ENCODE measurements around the gene ATXN7.

The ATXN7 gene

GRCh38 chr3:63927422-63928280 is 64.0 kb downstream of the ATXN7 start:
- H3K9ac ChIP-seq (ENCODE audit: low read depth, low read length): no peak overlapping the region
- no peaks in the 10 kb centered on the region for H3K36me3 ChIP-seq (ENCODE audit: control insufficient read depth, insufficient read depth, low read length)
- no peaks in the 10 kb centered on the region for H3K9me3 ChIP-seq (ENCODE audit: control insufficient read depth, insufficient read depth, low read length)
- H3K4me3 ChIP-seq (ENCODE audit: low read depth, low read length): no peak overlapping the region
- H3K4me1 ChIP-seq (ENCODE audit: control insufficient read depth, insufficient read depth, low read length): no peaks in the 10 kb centered on the region
- no peaks in the 10 kb centered on the region for H3K27me3 ChIP-seq (ENCODE audit: control insufficient read depth, insufficient read depth, low read length)

DNA sequence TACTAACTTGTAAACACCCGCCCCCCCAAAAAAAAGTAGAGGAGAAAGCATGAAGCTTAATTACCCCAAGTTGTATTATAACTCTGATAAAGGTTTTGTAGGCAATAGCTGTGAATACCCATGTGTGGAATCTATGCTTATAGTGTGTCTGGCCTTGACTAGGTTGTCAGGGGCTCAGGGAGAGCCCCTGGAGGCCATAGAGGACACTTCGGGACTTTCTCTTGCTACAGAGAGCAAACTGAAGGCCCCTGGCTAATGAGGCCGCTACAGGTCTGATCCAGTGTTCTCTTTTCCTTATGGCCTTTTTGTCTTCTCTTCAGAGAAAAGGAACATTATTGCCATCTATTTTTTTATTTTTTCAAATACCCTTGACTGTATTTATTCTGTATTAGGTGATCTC is 67.6 kb downstream of the ATXN7 start:
- no peaks in the 10 kb centered on the region for H3K9me3 ChIP-seq (ENCODE audit: control insufficient read depth, insufficient read depth, low read length)
- no peaks in the 10 kb centered on the region for H3K36me3 ChIP-seq (ENCODE audit: control insufficient read depth, insufficient read depth, low read length)
- no peaks in the 10 kb centered on the region for H3K27me3 ChIP-seq (ENCODE audit: control insufficient read depth, insufficient read depth, low read length)
- peaks cover 2% of the 10 kb centered on the region for H3K4me1 ChIP-seq (ENCODE audit: control insufficient read depth, insufficient read depth, low read length)
- no peak overlapping the region for H3K4me3 ChIP-seq (ENCODE audit: low read depth, low read length)
- H3K9ac ChIP-seq (ENCODE audit: low read depth, low read length): no peak overlapping the region

DNA sequence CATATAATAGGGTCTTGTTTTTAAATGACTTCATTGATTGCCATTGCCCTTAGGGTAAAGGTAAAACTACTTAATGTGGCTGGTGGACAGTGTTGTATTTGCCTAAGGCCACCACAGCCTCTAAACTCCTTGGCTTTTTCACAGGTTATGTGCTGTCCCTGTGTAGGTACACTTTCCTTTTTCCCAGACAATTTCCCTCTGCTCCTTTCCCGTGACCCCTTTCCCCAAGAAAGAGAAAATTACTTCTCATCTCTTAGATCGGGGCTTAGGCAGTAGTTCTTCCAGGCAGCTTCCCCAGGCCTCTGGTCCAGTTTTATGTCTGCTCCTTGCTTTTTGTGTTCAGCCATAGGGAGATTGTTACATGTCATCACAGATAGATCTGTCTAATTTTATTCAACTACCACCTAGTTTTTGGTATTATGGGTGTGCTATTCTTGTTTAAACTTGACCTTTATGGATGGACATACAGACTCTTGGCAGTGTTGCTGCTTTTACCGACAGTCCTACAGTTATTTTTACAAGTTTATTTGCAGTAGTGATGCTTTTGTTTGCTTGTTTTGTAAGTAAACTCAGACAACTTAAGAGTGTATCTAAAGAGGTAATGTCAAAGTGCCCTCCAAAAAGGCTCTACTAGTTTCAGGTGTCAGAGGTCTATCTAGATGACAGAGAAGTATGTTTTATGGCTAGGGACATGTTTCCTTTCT is 69.0 kb downstream of the ATXN7 start:
- Histone ChIP-seq H3K4me3 (ENCODE audit: low read depth, low read length) (no peak overlapping the region), H3K36me3 (ENCODE audit: control insufficient read depth, insufficient read depth, low read length) (no peaks in the 10 kb centered on the region), H3K27me3 (ENCODE audit: control insufficient read depth, insufficient read depth, low read length) (no peaks in the 10 kb centered on the region), H3K9me3 (ENCODE audit: control insufficient read depth, insufficient read depth, low read length) (no peaks in the 10 kb centered on the region), H3K4me1 (ENCODE audit: control insufficient read depth, insufficient read depth, low read length) (peaks cover 2% of the 10 kb centered on the region), H3K9ac (ENCODE audit: low read depth, low read length) (no peak overlapping the region)

DNA sequence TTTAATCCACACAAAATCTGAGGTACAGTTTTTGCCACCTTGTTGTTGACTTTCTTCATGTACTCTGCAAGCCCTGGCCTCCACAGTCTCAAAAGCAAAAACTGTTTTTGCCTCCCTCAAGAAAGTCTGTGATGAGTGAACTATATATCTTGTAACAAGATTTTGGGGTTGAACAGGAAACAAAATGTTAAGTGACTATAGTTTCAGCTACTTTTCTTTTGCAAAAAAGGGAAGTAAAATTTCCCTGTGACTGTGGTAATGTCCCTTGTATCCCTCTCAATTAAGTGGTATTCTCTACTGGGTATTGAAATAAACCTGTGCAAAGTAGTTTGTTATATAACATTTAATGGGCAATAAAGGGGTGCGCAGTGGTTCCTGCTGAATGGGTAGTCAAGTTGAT is 69.8 kb downstream of the ATXN7 start:
- Histone ChIP-seq H3K9me3 (ENCODE audit: control insufficient read depth, insufficient read depth, low read length) (no peaks in the 10 kb centered on the region), H3K27me3 (ENCODE audit: control insufficient read depth, insufficient read depth, low read length) (no peaks in the 10 kb centered on the region), H3K36me3 (ENCODE audit: control insufficient read depth, insufficient read depth, low read length) (no peaks in the 10 kb centered on the region), H3K4me3 (ENCODE audit: low read depth, low read length) (no peak overlapping the region), H3K4me1 (ENCODE audit: control insufficient read depth, insufficient read depth, low read length) (peaks cover 6% of the 10 kb centered on the region), H3K9ac (ENCODE audit: low read depth, low read length) (no peak overlapping the region)

DNA sequence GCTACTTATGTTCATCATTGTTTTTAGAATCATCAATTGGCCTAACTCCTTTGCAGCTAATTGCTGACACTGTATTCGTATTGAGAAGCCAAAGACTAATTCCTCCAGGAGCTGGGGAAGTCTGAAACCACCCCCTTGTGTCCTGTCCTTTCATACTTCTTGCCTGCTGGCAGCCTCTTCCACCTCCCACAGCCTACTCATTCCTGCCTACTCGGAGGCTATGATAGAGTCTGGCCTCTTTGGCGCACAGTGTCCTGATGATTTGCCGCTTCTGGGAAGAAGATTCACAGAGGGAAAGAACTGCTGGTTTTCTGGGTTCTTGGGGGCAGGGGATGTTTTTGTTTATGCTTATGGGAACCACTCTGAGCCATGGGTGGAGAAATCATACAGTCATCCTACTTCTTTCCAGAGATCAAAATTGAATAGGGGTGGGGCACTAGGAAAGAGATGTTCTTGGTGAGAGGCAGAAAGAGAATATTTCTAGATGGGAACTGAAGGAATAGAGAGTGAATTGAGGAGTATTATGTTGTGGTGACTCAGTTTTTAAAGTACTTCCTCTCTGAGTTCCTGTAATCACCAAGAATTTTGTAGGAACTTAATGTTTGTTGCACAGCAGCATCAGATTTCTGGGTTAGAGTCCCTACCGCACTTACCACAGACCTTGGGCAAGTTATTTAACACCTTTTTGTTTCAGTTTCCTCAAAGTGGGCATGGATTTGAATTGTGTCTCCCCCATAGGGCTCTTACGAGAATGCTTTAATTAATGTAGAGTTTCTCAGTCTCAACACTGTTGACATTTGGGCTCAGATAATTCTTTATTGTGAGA is 70.6 kb downstream of the ATXN7 start:
- peaks cover 6% of the 10 kb centered on the region for H3K4me1 ChIP-seq (ENCODE audit: control insufficient read depth, insufficient read depth, low read length)
- H3K27me3 ChIP-seq (ENCODE audit: control insufficient read depth, insufficient read depth, low read length): no peaks in the 10 kb centered on the region
- no peak overlapping the region for H3K9ac ChIP-seq (ENCODE audit: low read depth, low read length)
- H3K4me3 ChIP-seq (ENCODE audit: low read depth, low read length): no peak overlapping the region
- H3K36me3 ChIP-seq (ENCODE audit: control insufficient read depth, insufficient read depth, low read length): no peaks in the 10 kb centered on the region
- no peaks in the 10 kb centered on the region for H3K9me3 ChIP-seq (ENCODE audit: control insufficient read depth, insufficient read depth, low read length)

DNA sequence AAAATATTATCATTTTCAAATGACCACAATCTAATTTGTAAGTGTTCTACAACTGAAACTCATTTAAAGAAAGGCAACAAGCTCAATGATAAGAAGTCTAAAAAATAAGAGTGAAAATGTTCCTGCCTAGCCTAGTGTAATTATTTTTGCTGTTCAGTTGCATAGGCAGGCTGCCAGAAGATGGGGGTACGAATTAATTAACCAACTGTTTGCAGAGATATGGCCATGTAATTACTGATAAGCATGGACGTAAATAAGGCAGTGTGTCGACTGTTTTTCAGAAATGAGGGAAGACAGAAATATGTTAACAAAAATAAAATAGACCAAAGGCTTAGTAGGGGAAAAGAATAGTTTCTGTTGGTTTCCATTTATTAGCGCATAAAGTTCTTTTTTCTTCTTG is 73.3 kb downstream of the ATXN7 start:
- Histone ChIP-seq H3K27me3 (ENCODE audit: control insufficient read depth, insufficient read depth, low read length) (no peaks in the 10 kb centered on the region), H3K9me3 (ENCODE audit: control insufficient read depth, insufficient read depth, low read length) (no peaks in the 10 kb centered on the region), H3K36me3 (ENCODE audit: control insufficient read depth, insufficient read depth, low read length) (no peaks in the 10 kb centered on the region), H3K4me3 (ENCODE audit: low read depth, low read length) (no peak overlapping the region), H3K4me1 (ENCODE audit: control insufficient read depth, insufficient read depth, low read length) (peaks cover 6% of the 10 kb centered on the region), H3K9ac (ENCODE audit: low read depth, low read length) (no peak overlapping the region)

DNA sequence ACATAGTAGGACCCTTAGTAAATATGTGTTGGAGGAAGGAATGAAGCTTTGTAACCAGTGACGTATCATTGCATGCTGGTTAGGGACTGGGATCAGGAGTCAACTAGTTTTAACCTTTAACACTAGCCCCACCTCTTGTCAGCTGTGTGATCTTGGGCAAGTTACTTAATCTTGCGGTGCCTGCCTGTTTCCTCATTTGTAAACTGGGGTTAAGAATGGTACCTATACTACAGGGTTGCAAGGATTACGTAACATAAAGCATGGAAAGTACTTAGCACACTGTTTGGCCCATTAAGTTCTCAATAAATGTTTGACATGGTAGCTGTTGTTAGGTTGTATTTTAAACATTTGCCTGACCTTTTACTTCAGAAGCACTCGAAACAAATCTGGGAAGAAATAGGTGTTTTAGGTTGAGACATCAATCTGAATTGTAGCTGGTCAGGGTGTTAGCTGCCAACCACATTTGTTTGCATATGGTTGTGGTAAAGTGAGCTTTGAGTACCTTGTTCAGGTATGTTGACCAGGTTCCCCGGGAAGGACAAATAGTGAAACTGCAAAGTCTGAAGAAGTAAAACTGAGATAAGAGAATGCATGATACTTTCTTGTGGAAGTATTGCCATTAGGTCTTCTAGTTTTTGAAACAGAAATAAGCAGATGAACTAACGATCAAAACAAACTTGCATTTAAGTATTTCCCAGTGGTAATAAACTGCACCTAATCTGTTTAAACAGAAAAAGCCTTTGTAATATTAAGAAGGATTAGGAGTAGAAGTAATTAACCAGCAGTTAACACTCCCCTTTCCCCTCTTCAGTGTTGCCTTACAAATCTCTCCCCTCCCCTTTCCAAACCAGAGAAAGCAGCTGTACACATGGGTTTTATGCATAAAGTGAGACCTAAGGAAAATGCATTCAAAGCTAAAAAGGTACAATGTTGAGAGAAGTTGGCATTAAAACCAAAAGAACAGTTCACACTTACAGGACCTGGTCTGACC is 74.3 kb downstream of the ATXN7 start:
- peaks cover 6% of the 10 kb centered on the region for H3K4me1 ChIP-seq (ENCODE audit: control insufficient read depth, insufficient read depth, low read length)
- H3K36me3 ChIP-seq (ENCODE audit: control insufficient read depth, insufficient read depth, low read length): no peaks in the 10 kb centered on the region

DNA sequence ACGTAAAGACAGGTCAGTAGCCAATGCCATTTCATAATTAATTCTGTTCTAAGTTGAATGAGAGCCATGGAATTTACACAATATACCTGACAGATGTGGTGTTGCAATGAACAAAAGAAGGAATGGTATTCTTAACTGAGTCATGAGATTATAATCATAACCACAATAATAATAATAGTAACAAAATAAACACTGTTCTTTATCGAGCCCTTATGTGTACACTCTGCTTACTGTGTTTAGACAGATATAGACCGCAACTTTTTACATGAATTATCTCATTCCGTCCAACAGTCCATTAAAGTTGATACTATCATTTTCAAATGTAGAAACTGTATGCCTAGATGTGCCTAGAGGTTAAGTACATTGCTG is 76.7 kb downstream of the ATXN7 start:
- H3K36me3 ChIP-seq (ENCODE audit: control insufficient read depth, insufficient read depth, low read length): no peaks in the 10 kb centered on the region
- H3K9me3 ChIP-seq (ENCODE audit: control insufficient read depth, insufficient read depth, low read length): no peaks in the 10 kb centered on the region
- no peak overlapping the region for H3K4me3 ChIP-seq (ENCODE audit: low read depth, low read length)
- no peak overlapping the region for H3K9ac ChIP-seq (ENCODE audit: low read depth, low read length)
- no peaks in the 10 kb centered on the region for H3K27me3 ChIP-seq (ENCODE audit: control insufficient read depth, insufficient read depth, low read length)
- peaks cover 4% of the 10 kb centered on the region for H3K4me1 ChIP-seq (ENCODE audit: control insufficient read depth, insufficient read depth, low read length)

More for the DNA sequence above, 74.3 kb downstream of the ATXN7 start:
- no peaks in the 10 kb centered on the region for H3K27me3 ChIP-seq (ENCODE audit: control insufficient read depth, insufficient read depth, low read length)
- no peaks in the 10 kb centered on the region for H3K9me3 ChIP-seq (ENCODE audit: control insufficient read depth, insufficient read depth, low read length)
- H3K9ac ChIP-seq (ENCODE audit: low read depth, low read length): no peak overlapping the region
- H3K4me3 ChIP-seq (ENCODE audit: low read depth, low read length): no peak overlapping the region

DNA sequence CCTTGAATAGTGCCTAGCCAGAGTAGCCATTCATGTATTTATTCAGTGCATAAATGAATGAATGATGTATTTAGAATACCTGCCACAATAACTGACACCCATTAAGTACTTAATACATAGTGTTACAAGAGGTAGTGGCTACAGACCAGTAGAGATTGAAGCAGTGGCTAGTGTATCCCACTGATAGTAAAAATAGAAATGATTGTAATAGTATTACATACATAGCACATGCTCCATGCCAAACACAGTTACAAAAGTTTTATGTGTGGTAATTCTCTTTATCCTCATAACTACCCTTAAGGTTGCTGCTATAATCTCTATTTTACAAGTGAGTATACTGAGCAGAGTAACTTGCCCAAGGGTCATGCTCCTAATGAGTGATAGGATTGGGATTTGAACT is 78.9 kb downstream of the ATXN7 start:
- no peaks in the 10 kb centered on the region for H3K36me3 ChIP-seq (ENCODE audit: control insufficient read depth, insufficient read depth, low read length)
- peaks cover 4% of the 10 kb centered on the region for H3K4me1 ChIP-seq (ENCODE audit: control insufficient read depth, insufficient read depth, low read length)
- H3K27me3 ChIP-seq (ENCODE audit: control insufficient read depth, insufficient read depth, low read length): no peaks in the 10 kb centered on the region
- no peak overlapping the region for H3K4me3 ChIP-seq (ENCODE audit: low read depth, low read length)
- no peaks in the 10 kb centered on the region for H3K9me3 ChIP-seq (ENCODE audit: control insufficient read depth, insufficient read depth, low read length)
- H3K9ac ChIP-seq (ENCODE audit: low read depth, low read length): no peak overlapping the region

- Histone ChIP-seq H3K27me3 (ENCODE audit: control insufficient read depth, insufficient read depth, low read length) (no peaks in the 10 kb centered on the region), H3K4me1 (ENCODE audit: control insufficient read depth, insufficient read depth, low read length) (no peaks in the 10 kb centered on the region), H3K9ac (ENCODE audit: low read depth, low read length) (no peak overlapping the region), H3K36me3 (ENCODE audit: control insufficient read depth, insufficient read depth, low read length) (no peaks in the 10 kb centered on the region), H3K9me3 (ENCODE audit: control insufficient read depth, insufficient read depth, low read length) (no peaks in the 10 kb centered on the region), H3K4me3 (ENCODE audit: low read depth, low read length) (no peak overlapping the region)
Observed at GRCh38 chr3:63943678-63944077, 80.0 kb downstream of the ATXN7 start.

Data from iPS-15b (cell line).